ENCODE data around the gene ZNF302.

DNA sequence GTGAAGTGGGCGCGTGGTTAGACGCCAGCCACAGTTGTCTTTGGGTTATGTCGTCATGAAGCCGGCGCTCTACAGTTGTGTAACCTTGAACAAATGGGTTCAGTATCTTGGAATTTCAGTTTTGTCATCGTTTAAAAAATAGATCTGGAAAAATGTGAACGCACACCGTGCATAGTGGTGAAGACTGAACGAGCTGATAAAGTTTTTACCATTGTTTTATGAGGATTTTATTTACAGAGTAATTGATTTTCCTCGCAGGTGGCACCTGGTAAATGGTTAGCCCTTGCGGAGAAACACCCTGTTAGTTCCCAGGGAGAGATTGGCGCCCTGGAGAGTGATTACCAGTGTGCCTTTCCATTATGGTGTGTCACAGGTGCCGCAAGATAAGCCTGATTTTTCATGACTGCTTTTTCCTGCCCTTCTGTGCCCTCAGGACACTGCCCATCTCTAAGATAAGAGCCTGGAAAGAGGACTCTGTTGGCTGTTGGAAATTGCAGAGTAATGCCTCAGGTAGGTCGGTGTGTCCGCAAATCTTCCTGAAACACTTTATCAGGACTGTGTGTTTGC is 57.1 kb downstream of the ZNF302 start:
- no peak for TF ChIP-seq POLR2AphosphoS5 (IDR thresholded peaks at IDR 0.05; ENCODE audit: low read depth, low read length)
- TF ChIP-seq CTCF (IDR thresholded peaks at IDR 0.05): no peak
- TF ChIP-seq, protein P1, sequence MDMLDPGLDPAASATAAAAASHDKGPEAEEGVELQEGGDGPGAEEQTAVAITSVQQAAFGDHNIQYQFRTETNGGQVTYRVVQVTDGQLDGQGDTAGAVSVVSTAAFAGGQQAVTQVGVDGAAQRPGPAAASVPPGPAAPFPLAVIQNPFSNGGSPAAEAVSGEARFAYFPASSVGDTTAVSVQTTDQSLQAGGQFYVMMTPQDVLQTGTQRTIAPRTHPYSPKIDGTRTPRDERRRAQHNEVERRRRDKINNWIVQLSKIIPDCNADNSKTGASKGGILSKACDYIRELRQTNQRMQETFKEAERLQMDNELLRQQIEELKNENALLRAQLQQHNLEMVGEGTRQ (IDR thresholded peaks at IDR 0.05; ENCODE audit: borderline replicate concordance, low read depth, low read length): no peak
- TF ChIP-seq NFIC (IDR thresholded peaks at IDR 0.05; ENCODE audit: borderline replicate concordance): no peak
- no peak for TF ChIP-seq USF1 (IDR thresholded peaks at IDR 0.05; ENCODE audit: borderline replicate concordance, low read depth)
- peak; percentile 77; the same call in 1 of the 2 replicates for TF ChIP-seq MXI1 (IDR thresholded peaks at IDR 0.05; ENCODE audit: low read depth, low read length)
- no peak for TF ChIP-seq EZH2phosphoT487 (IDR thresholded peaks at IDR 0.05; ENCODE audit: borderline replicate concordance, low read depth)
- TF ChIP-seq SMC3 (IDR thresholded peaks at IDR 0.05; ENCODE audit: low read depth, low read length): no peak
- no peak for TF ChIP-seq RCOR1 (IDR thresholded peaks at IDR 0.05; ENCODE audit: low read length)
- no peak for TF ChIP-seq EP300 (IDR thresholded peaks at IDR 0.05; ENCODE audit: borderline replicate concordance in 1 of 2, low read depth in 1 of 2, low read length in 1 of 2)
- no peak for TF ChIP-seq TAF1 (IDR thresholded peaks at IDR 0.05; ENCODE audit: borderline replicate concordance, low read depth, low read length)
- no peak for TF ChIP-seq REST (IDR thresholded peaks at IDR 0.05; ENCODE audit: low read depth, low read length)
- TF ChIP-seq FOXJ3 (CRISPR knock-in tag; IDR thresholded peaks at IDR 0.05): no peak
- TF ChIP-seq GABPA (IDR thresholded peaks at IDR 0.05; ENCODE audit: low read depth): no peak
